Endothelial cell of umbilical vein (primary cell): Measurements from ENCODE around the gene RENBP. TPM values are rescaled to one million over a fixed set of nuclear protein-coding genes. Genes with fewer than 3 reads are reported as not detected.

Experiments
- BruUV-seq: library from RNA; stranded (reverse); fragments of 400-500 nt; replicated peaks from 2 replicates; lab custom pipeline; 2021; lab: Mats Ljungman, UMichigan
- CTCF ChIA-PET: fragments of 300-600, 350-600 bp; sonication (Branson Sonifier 250); formaldehyde crosslinking; loops from one replicate; lab custom pipeline; 2021; ENCODE audit warnings: antibody characterized with exemption, inconsistent platforms; lab: Charles Lee
- POLR2A ChIA-PET: fragments of 300-600, 350-600 bp; sonication (Branson Sonifier 250); formaldehyde crosslinking; loops from one replicate; lab custom pipeline; 2021; ENCODE audit warnings: antibody characterized with exemption, inconsistent platforms; lab: Charles Lee
- DNase-seq: peaks from one replicate; pipeline ENCODE4 v3.0.0-alpha.2; 2011; ENCODE audit warnings: low read depth, low spot score
- FAIRE-seq: peaks from 2 replicates; lab custom pipeline; 2011; peaks lifted over from hg19 to GRCh38; lab: Jason Lieb, UNC
- H2AFZ ChIP-seq: 2 replicates; pipeline ENCODE4 v1.6.0; 2012; ENCODE audit warnings: low read depth, low read length, control low read depth, inconsistent platforms
- H3K27ac ChIP-seq: 2 replicates; pipeline ENCODE4 v1.5.1; 2011; ENCODE audit warnings: low read depth, mild to moderate bottlenecking, control low read depth, low read length, moderate library complexity; ENCODE audit not compliant: insufficient read depth
- H3K27me3 ChIP-seq, 2 experiments: 2 replicates each; pipeline versions ENCODE4 v1.6.0 to v1.6.1; 2011; ENCODE audit warnings: low read length in 2 of 2, mixed read lengths in 1 of 2; ENCODE audit not compliant: control insufficient read depth in 2 of 2, insufficient read depth in 2 of 2
- H3K36me3 ChIP-seq, 2 experiments: 2 replicates in 1 of 2; 3 replicates in 1 of 2; pipeline ENCODE4 v1.5.1; 2011; ENCODE audit warnings: low read length in 2 of 2, mild to moderate bottlenecking in 1 of 2, moderate library complexity in 1 of 2; ENCODE audit not compliant: control insufficient read depth in 2 of 2, insufficient read depth in 2 of 2; ENCODE audit errors: extremely low read depth in 1 of 2
- H3K4me1 ChIP-seq: 3 replicates; pipeline ENCODE4 v1.5.1; 2011; ENCODE audit warnings: mild to moderate bottlenecking, low read length; ENCODE audit not compliant: control insufficient read depth, insufficient read depth; ENCODE audit errors: extremely low read depth
- H3K4me2 ChIP-seq: 2 replicates; pipeline ENCODE4 v1.6.1; 2011; ENCODE audit warnings: low read length, control low read depth, mixed read lengths; ENCODE audit not compliant: insufficient read depth
- H3K4me3 ChIP-seq, 3 experiments: fragments of 200-600 bp in 1 of 3; sonication (generic), shearing (Covaris generic) in 1 of 3; replicated peaks in 1 of 3; 2 replicates each; pipeline ENCODE4 v1.5.1; 2011 to 2016; ENCODE audit warnings: control low read depth in 3 of 3, low read length in 3 of 3, mild to moderate bottlenecking in 2 of 3, inconsistent platforms in 1 of 3, low read depth in 1 of 3, moderate library complexity in 1 of 3; ENCODE audit not compliant: insufficient read depth in 1 of 3
- H3K79me2 ChIP-seq: 2 replicates; pipeline ENCODE4 v1.6.0; 2012; ENCODE audit warnings: low read length, inconsistent platforms; ENCODE audit not compliant: control insufficient read depth, insufficient read depth
- H3K9ac ChIP-seq: replicated peaks from 2 replicates; pipeline ENCODE3; 2011; ENCODE audit warnings: low read length, control low read depth; ENCODE audit not compliant: insufficient read depth; ENCODE audit errors: extremely low read depth
- H3K9me1 ChIP-seq: replicated peaks from 3 replicates; pipeline ENCODE4 v1.6.0; 2011; ENCODE audit warnings: mild to moderate bottlenecking, low read length; ENCODE audit not compliant: control insufficient read depth, insufficient read depth; ENCODE audit errors: extremely low read depth
- H3K9me3 ChIP-seq: replicated peaks from 2 replicates; pipeline ENCODE4 v1.5.1; 2012; ENCODE audit warnings: low read length, inconsistent platforms; ENCODE audit not compliant: control insufficient read depth, insufficient read depth
- H4K20me1 ChIP-seq: replicated peaks from 2 replicates; pipeline ENCODE3; 2011; ENCODE audit warnings: mild to moderate bottlenecking, low read length; ENCODE audit not compliant: control insufficient read depth, insufficient read depth; ENCODE audit errors: extremely low read depth
- CTCF ChIP-seq, 2 donors: IDR thresholded peaks; 1 replicate in 1 of 2; 2 replicates in 1 of 2; pipeline ENCODE4 v1.5.1; 2011; ENCODE audit warnings: low read length in 2 of 2, mild to moderate bottlenecking in 2 of 2, moderate library complexity in 2 of 2, control low read depth in 1 of 2, inconsistent platforms in 1 of 2, low read depth in 1 of 2; ENCODE audit not compliant: insufficient read depth in 1 of 2; ENCODE audit errors: extremely low read depth in 1 of 2
- EZH2 ChIP-seq: IDR thresholded peaks from 2 replicates; pipeline ENCODE4 v1.6.1; 2012; ENCODE audit warnings: borderline replicate concordance, low read depth, mild to moderate bottlenecking, moderate library complexity, low read length, inconsistent platforms; ENCODE audit not compliant: severe bottlenecking
- FOS ChIP-seq: IDR thresholded peaks from 2 replicates; pipeline ENCODE4 v1.6.1; 2011; ENCODE audit warnings: mild to moderate bottlenecking, low read length, moderate library complexity, borderline replicate concordance; ENCODE audit not compliant: insufficient read depth
- GATA2 ChIP-seq: IDR thresholded peaks from 2 replicates; pipeline ENCODE4 v1.7.0; 2011; ENCODE audit warnings: low read depth, mild to moderate bottlenecking, moderate library complexity, mixed read lengths, low read length; ENCODE audit not compliant: insufficient read length, insufficient read depth
- JUN ChIP-seq: IDR thresholded peaks from 2 replicates; pipeline ENCODE4 v1.6.1; 2011; ENCODE audit warnings: borderline replicate concordance, low read depth; ENCODE audit not compliant: insufficient read length, insufficient read depth
- MAX ChIP-seq: IDR thresholded peaks from 2 replicates; pipeline ENCODE4 v1.6.1; 2011; ENCODE audit not compliant: insufficient read depth, insufficient read length
- MYC ChIP-seq: IDR thresholded peaks from one replicate; pipeline ENCODE4 v1.6.1; 2011; ENCODE audit warnings: mild to moderate bottlenecking, low read depth, low read length
- POLR2A ChIP-seq: IDR thresholded peaks from 2 replicates; pipeline ENCODE4 v1.6.1; 2012; ENCODE audit warnings: low read depth, mild to moderate bottlenecking, control low read depth, low read length
- POLR2AphosphoS5 ChIP-seq: IDR thresholded peaks from 2 replicates; pipeline ENCODE4 v1.6.1; 2012; ENCODE audit warnings: low read depth, mild to moderate bottlenecking, control low read depth, low read length, moderate library complexity; ENCODE audit not compliant: insufficient read depth
- dilution Hi-C: fragments of 300-500 bp; cut with MboI; formaldehyde crosslinking; loops from one replicate; pipeline ENCODE4 v1.15.0; 2019; ENCODE audit warnings: low sequenced_read_pairs; ENCODE audit not compliant: extremely low pct_ligation_motif_present
- intact Hi-C: fragments of 100-400 bp; cut with micrococcal nuclease; formaldehyde crosslinking; loops from one replicate; pipeline ENCODE4 v1.10.0; 2022
- polyA plus RNA-seq, 4 experiments: library from polyadenylated mRNA; depleted of rRNA in 3 of 4; stranded (reverse) in 3 of 4; unstranded in 1 of 4; fragments of >200 nt; gene quantifications; 2 replicates each; pipeline versions ENCODE4 v1.2.1 to v1.2.3, GENCODE V29; 2011 to 2012; ENCODE audit warnings: missing spikeins in 1 of 4
- total RNA-seq: library from RNA; stranded (reverse); gene quantifications from 2 replicates; pipeline ENCODE4 v1.2.3, GENCODE V29; 2021

RENBP gene
- total and polyA plus RNA-seq, 2 donors (not counting 3 experiments of a cell fraction or from before 2014, with no cell fraction given), result 8.0 to 16.0 TPM

- H4K20me1 ChIP-seq, result no peaks in the 10 kb centered on the region
- intact Hi-C loops (no loop called here), dilution Hi-C loops (no loop called here)
- TF ChIP-seq GATA2, result no peak
- TF ChIP-seq MAX, result no peak
- TF ChIP-seq EZH2, result no peak
- no peak for TF ChIP-seq POLR2AphosphoS5
- no peak for TF ChIP-seq MYC
- TF ChIP-seq FOS, result no peak
- TF ChIP-seq CTCF (IDR thresholded peaks at IDR 0.05; ENCODE audit: extremely low read depth in 1 of 2, insufficient read depth in 1 of 2, low read depth in 1 of 2, low read length in 2 of 2), result no peak
- no peak for TF ChIP-seq POLR2A
- no peak for TF ChIP-seq JUN
- DNase-seq, result no peak
- H3K27ac ChIP-seq, result no peak overlapping the region
- CTCF ChIA-PET, result no interaction called here
- H3K9me1 ChIP-seq, result no peaks in the 10 kb centered on the region
- H3K9me3 ChIP-seq, result no peaks in the 10 kb centered on the region
- H3K4me1 ChIP-seq, result no peaks in the 10 kb centered on the region
- H2AFZ ChIP-seq, result no peak overlapping the region
- BruUV-seq, result no TSS peak
- no peak overlapping the region for H3K4me3 ChIP-seq
- no peak for FAIRE-seq
- H3K79me2 ChIP-seq, result no peaks in the 10 kb centered on the region
- POLR2A ChIA-PET, result no interaction called here
- no peaks in the 10 kb centered on the region for H3K27me3 ChIP-seq
- H3K4me2 ChIP-seq, result no peak overlapping the region
- no peak overlapping the region for H3K9ac ChIP-seq
- H3K36me3 ChIP-seq, result no peaks in the 10 kb centered on the region
These were observed 37.0 kb downstream of the RENBP start for GRCh38 chrX:153907456-153907855.
